Measurements from ENCODE around the gene WIPF1. TPM values are rescaled to one million over a fixed set of nuclear protein-coding genes. Genes with fewer than 3 reads are reported as not detected.

Gene WIPF1
- total RNA-seq: 13.7 TPM in 2 replicates

DNA sequence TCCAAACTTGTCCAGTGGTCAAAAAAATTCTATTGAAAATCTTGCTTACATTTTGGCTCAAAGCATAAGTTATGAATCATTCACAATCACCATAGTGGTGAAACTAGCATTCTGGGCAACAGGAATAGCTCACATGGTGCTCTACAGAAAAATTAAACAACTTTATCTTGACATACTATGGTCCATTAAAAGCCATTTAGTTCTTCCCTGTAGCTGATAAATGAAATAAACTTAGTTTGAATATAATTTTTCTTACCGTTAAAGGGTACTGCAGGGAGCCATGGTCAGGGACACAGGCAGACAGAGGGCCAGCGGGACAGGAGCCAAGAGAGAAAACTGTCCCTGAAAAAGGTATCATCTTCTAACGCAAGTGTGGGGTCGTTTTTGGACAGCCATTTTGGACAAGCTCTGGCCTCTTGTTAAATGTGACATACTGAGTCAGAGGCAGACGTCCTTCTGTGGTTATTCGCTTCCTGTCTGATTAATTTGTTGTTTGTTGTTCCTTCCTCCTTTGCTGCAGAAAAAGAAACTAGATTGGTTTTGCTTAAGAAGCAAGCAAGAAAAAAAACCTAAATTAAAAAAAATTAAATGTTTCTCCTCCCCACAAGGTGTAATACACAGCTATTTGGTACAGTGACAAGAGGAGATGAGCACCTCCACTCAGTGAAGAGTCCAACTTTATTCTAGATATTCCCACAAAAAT lies at the start of gene WIPF1:
Gene WIPF1, minus strand, starts transcription at position 460 of the 703 bp plus-strand sequence. CDS start 12,231 bp downstream, outside the sequence.

Small RNA genes lying within 50 kb of the gene (small RNA-seq; reads per million reads assigned to genes)
- not detected for gene RNU6-5P

Other genes with a start within 250 kb of the WIPF1 start
- 9.0 and 17.8 TPM in 2 replicates for gene SCRN3, start 202.1 kb downstream of the WIPF1 start, total RNA-seq
- gene GPR155, start 110.8 kb downstream of the WIPF1 start, total RNA-seq: 20.5 and 27.5 TPM in 2 replicates
- gene CHRNA1, start 166.7 kb upstream of the WIPF1 start, total RNA-seq: not detected in 2 replicates

All from placental epithelial cell (primary cell).